Left lung (tissue), 10 donors: ENCODE measurements around the gene ALDH5A1. TPM values are rescaled to one million over a fixed set of nuclear protein-coding genes. Genes with fewer than 3 reads are reported as not detected.

Source experiments
- ATAC-seq: fragments of 200-7000 bp; cut with Tn5 transposase; one replicate; pipeline ENCODE4 v1.9.1; 2020; ENCODE audit warnings: moderate library complexity
- DNase-seq, 4 donors: peaks; one replicate each; pipeline ENCODE4 v3.0.0-alpha.2; 2013 to 2020
- H3K27ac ChIP-seq, 2 donors: fragments of 200-600 bp; sonication (generic) in 1 of 2; one replicate each; pipeline versions ENCODE4 v1.5.0 to v1.8.0; 2020 to 2021
- H3K27me3 ChIP-seq, 2 donors: fragments of 200-600 bp; sonication (generic) in 1 of 2; one replicate each; pipeline versions ENCODE4 v1.5.0 to v1.8.0; 2020 to 2021
- H3K36me3 ChIP-seq, 2 donors: fragments of 200-600 bp; sonication (generic) in 1 of 2; one replicate each; pipeline versions ENCODE4 v1.5.0 to v1.8.0; 2020 to 2021
- H3K4me1 ChIP-seq, 2 donors: fragments of 200-600 bp; one replicate each; pipeline ENCODE4 v1.8.0; 2021
- H3K4me3 ChIP-seq, 2 donors: fragments of 200-600 bp; sonication (generic) in 1 of 2; one replicate each; pipeline versions ENCODE4 v1.5.0 to v1.8.0; 2020 to 2021; ENCODE audit warnings: mild to moderate bottlenecking in 1 of 2
- H3K9me3 ChIP-seq, 2 donors: fragments of 200-600 bp; sonication (generic) in 1 of 2; one replicate each; pipeline versions ENCODE4 v1.5.0 to v1.8.0; 2020 to 2021
- intact Hi-C, 2 donors: fragments of 100-400 bp; cut with DNase I; formaldehyde crosslinking; loops; one replicate each; pipeline versions ENCODE4 v1.11.2 to v1.14.2; 2022
- polyA plus RNA-seq, 6 donors: library from polyadenylated mRNA; unstranded; fragments of 120-200 nt; gene quantifications; one replicate each; pipeline ENCODE4 v1.2.1, GENCODE V29; 2013; ENCODE audit not compliant: insufficient read length in 6 of 6
- total RNA-seq, 2 donors: library from RNA; stranded (reverse); fragmentation: NEBNext Ultra II Directional; extraction: Animal tissue kit (Norgen Biotek cat#: 25700); gene quantifications; one replicate each; pipeline ENCODE4 v1.2.1, GENCODE V29; 2021
- TF ChIP-seq, protein P1 (sequence below), 2 donors: fragments of 200-600 bp; sonication (generic) in 1 of 2; IDR thresholded peaks; one replicate each; pipeline versions ENCODE4 v1.5.0 to v1.8.0; 2021; ENCODE audit warnings: antibody characterized with exemption in 2 of 2
- donor health status: DM: no; HTN: yes; CAD: no.
- donor health status: DM: no; HTN: no; CAD: no.

Gene ALDH5A1
- total and polyA plus RNA-seq, 8 donors = 9.7 to 21.8 (median 12.4) TPM

GRCh38 chr6:24524329-24524728, 29.6 kb downstream of the ALDH5A1 start:
- Histone ChIP-seq H3K9me3 (no peaks in the 10 kb centered on the region), H3K4me1 (no peaks in the 10 kb centered on the region), H3K27ac (no peak overlapping the region), H3K36me3 (no peaks in the 10 kb centered on the region), H3K27me3 (no peaks in the 10 kb centered on the region), H3K4me3 (no peak overlapping the region)
- intact Hi-C loops = no loop called here
- DNase-seq (no peak), ATAC-seq (no peak)
- TF ChIP-seq, protein P1, sequence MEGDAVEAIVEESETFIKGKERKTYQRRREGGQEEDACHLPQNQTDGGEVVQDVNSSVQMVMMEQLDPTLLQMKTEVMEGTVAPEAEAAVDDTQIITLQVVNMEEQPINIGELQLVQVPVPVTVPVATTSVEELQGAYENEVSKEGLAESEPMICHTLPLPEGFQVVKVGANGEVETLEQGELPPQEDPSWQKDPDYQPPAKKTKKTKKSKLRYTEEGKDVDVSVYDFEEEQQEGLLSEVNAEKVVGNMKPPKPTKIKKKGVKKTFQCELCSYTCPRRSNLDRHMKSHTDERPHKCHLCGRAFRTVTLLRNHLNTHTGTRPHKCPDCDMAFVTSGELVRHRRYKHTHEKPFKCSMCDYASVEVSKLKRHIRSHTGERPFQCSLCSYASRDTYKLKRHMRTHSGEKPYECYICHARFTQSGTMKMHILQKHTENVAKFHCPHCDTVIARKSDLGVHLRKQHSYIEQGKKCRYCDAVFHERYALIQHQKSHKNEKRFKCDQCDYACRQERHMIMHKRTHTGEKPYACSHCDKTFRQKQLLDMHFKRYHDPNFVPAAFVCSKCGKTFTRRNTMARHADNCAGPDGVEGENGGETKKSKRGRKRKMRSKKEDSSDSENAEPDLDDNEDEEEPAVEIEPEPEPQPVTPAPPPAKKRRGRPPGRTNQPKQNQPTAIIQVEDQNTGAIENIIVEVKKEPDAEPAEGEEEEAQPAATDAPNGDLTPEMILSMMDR (IDR thresholded peaks at IDR 0.05) = no peak

DNA sequence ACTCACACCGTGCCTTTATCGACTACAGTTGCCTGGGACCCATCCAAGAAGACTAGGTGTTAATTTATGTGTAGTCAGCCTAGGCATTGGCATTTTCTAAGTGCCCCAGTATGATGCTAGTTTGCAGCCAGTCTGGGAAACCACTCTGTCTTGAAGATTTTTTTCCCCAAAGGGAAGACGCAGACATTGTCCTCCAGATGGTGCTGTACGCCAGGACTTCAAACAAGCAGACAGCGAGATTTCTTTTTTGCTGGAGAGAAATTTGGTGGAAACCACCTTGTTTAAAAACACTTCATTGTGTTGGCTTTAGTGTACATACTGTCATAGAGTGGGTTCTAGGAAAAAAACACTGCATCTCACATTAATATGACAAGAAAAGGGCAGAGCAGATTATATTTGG, 30.0 kb downstream of the ALDH5A1 start:
- no peak overlapping the region for H3K4me3 ChIP-seq
- no peaks in the 10 kb centered on the region for H3K36me3 ChIP-seq
- no peaks in the 10 kb centered on the region for H3K27me3 ChIP-seq
- H3K9me3 ChIP-seq = no peaks in the 10 kb centered on the region
- no peaks in the 10 kb centered on the region for H3K4me1 ChIP-seq
- no peak overlapping the region for H3K27ac ChIP-seq
- ATAC-seq (no peak), DNase-seq (peak in 1 of 4 donors; percentile 36)
- TF ChIP-seq, protein P1 (IDR thresholded peaks at IDR 0.05) = no peak
- intact Hi-C loops = no loop called here

DNA sequence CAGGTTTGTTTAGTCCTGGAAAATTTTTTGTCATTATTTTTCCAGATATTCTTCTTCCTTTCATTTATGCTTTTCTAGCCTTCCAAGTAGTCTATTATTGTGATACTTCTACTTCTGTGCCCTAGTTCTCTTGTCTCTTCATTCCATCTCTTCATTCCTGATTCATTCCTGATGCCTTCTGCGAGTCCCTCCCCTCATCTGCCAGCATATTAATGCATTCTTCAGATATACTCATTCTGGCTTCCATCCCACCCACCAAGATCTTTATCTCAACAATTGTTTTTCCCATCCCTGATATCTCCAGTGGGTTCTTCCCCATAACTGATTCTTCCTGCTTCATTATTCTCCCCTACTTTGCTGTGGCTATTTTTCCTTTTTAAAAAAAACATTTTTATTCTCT, 35.2 kb downstream of the ALDH5A1 start:
- DNase-seq = no peak
- Histone ChIP-seq H3K36me3 (peaks cover 0 to 16% of the 10 kb centered on the region in 2 donors), H3K4me3 (no peak overlapping the region), H3K27me3 (no peaks in the 10 kb centered on the region), H3K9me3 (no peaks in the 10 kb centered on the region), H3K4me1 (no peaks in the 10 kb centered on the region), H3K27ac (no peak overlapping the region)
- no peak for ATAC-seq
- intact Hi-C loops = no loop called here
- TF ChIP-seq, protein P1 (IDR thresholded peaks at IDR 0.05) = no peak

GRCh38 chr6:24534329-24534728, 39.6 kb downstream of the ALDH5A1 start:
- Histone ChIP-seq H3K27me3 (no peaks in the 10 kb centered on the region), H3K4me3 (no peak overlapping the region), H3K9me3 (no peaks in the 10 kb centered on the region), H3K27ac (no peak overlapping the region), H3K4me1 (no peaks in the 10 kb centered on the region), H3K36me3 (peaks cover 0 to 23% of the 10 kb centered on the region in 2 donors)
- intact Hi-C loops = no loop called here
- DNase-seq (no peak), ATAC-seq (no peak)
- TF ChIP-seq, protein P1 (IDR thresholded peaks at IDR 0.05) = no peak

GRCh38 chr6:24535210-24535609, 40.4 kb downstream of the ALDH5A1 start:
- Histone ChIP-seq H3K4me1 (no peaks in the 10 kb centered on the region), H3K4me3 (no peak overlapping the region), H3K36me3 (peaks cover 0 to 23% of the 10 kb centered on the region in 2 donors), H3K9me3 (no peaks in the 10 kb centered on the region), H3K27ac (no peak overlapping the region), H3K27me3 (no peaks in the 10 kb centered on the region)
- intact Hi-C loops = no loop called here
- no peak for DNase-seq
- no peak for ATAC-seq
- TF ChIP-seq, protein P1 (IDR thresholded peaks at IDR 0.05) = no peak
